HEK293T (cell line): ENCODE data around the gene CCDC134.

Experiments
- ARNT ChIP-seq: fragments of 450-650 bp; IDR thresholded peaks from 2 replicates; pipeline ENCODE4 v1.6.1; 2017; ENCODE audit warnings: mild to moderate bottlenecking
- BHLHE40 ChIP-seq: fragments of 450-650 bp; IDR thresholded peaks from 2 replicates; pipeline ENCODE4 v1.6.1; 2016; ENCODE audit warnings: mild to moderate bottlenecking, moderate library complexity, borderline replicate concordance
- CTBP1 ChIP-seq: fragments of 450-650 bp; IDR thresholded peaks from 2 replicates; pipeline ENCODE4 v1.6.1; 2016; ENCODE audit warnings: borderline replicate concordance
- ELF4 ChIP-seq: fragments of 450-650 bp; IDR thresholded peaks from 2 replicates; pipeline ENCODE4 v1.6.1; 2017; ENCODE audit warnings: antibody characterized with exemption
- FOXA1 ChIP-seq: fragments of 450-650 bp; IDR thresholded peaks from 2 replicates; pipeline ENCODE4 v1.6.1; 2016; ENCODE audit warnings: mild to moderate bottlenecking
- L3MBTL2 ChIP-seq: fragments of 450-650 bp; conservative IDR thresholded peaks from 2 replicates; pipeline ENCODE4 v1.6.1; 2016; ENCODE audit warnings: mild to moderate bottlenecking
- SP1 ChIP-seq: fragments of 450-650 bp; IDR thresholded peaks from 2 replicates; pipeline ENCODE4 v1.6.1; 2017
- SUZ12 ChIP-seq: fragments of 450-650 bp; IDR thresholded peaks from 2 replicates; pipeline ENCODE4 v1.6.1; 2016; ENCODE audit warnings: mild to moderate bottlenecking
- TARDBP ChIP-seq: fragments of 450-650 bp; IDR thresholded peaks from 2 replicates; pipeline ENCODE4 v1.6.1; 2016
- ZNF384 ChIP-seq: fragments of 450-650 bp; IDR thresholded peaks from 2 replicates; pipeline ENCODE4 v1.6.1; 2016
- TF ChIP-seq, protein P1 (sequence below): fragments of 450-650 bp; IDR thresholded peaks from 2 replicates; pipeline ENCODE4 v1.6.1; 2016

DNA sequence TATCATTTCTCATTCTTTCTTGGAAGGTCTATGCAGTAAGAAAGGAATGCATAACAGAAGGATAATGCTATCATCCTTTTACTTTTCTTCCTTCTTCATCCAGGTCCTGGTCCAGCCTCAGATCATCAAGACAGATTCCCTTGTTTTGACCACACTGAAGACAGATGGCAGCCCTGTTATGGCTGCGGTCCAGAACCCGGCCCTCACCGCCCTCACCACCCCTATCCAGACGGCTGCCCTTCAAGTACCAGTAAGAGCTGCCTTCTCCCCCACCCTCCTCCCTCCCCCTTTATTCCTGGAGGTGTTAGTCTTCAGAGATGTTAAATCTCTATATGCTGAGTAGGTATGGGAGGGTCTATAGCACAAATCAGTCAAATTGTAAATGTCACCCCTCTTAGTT is 70.3 kb downstream of the CCDC134 start:
- TF ChIP-seq ZNF384, result no peak
- TF ChIP-seq FOXA1, result no peak
- TF ChIP-seq BHLHE40, result no peak
- TF ChIP-seq ELF4, result no peak
- no peak for TF ChIP-seq SUZ12
- TF ChIP-seq ARNT, result no peak
- no peak for TF ChIP-seq TARDBP
- TF ChIP-seq SP1, result no peak
- TF ChIP-seq, protein P1, sequence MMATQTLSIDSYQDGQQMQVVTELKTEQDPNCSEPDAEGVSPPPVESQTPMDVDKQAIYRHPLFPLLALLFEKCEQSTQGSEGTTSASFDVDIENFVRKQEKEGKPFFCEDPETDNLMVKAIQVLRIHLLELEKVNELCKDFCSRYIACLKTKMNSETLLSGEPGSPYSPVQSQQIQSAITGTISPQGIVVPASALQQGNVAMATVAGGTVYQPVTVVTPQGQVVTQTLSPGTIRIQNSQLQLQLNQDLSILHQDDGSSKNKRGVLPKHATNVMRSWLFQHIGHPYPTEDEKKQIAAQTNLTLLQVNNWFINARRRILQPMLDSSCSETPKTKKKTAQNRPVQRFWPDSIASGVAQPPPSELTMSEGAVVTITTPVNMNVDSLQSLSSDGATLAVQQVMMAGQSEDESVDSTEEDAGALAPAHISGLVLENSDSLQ, result no peak
- no peak for TF ChIP-seq L3MBTL2
- no peak for TF ChIP-seq CTBP1
